H9 (cell line): ENCODE data around the gene HDHD2. TPM values are rescaled to one million over a fixed set of nuclear protein-coding genes. Genes with fewer than 3 reads are reported as not detected.
A peak's percentile ranks its signal among the peaks of the same experiment; 100 is the strongest.

ENCODE experiments used
- DNase-seq: peaks from one replicate; pipeline ENCODE4 v3.0.0-alpha.2; 2017
- H2AFZ ChIP-seq: one replicate; pipeline ENCODE4 v1.6.1; 2013; ENCODE audit warnings: mild to moderate bottlenecking, low read length, control low read depth, moderate library complexity
- H2AK5ac ChIP-seq: 2 replicates; pipeline ENCODE4 v1.6.1; 2013; ENCODE audit warnings: low read length, control low read depth, mixed read lengths; ENCODE audit not compliant: insufficient read length
- H2BK120ac ChIP-seq: one replicate; pipeline ENCODE4 v1.6.1; 2013; ENCODE audit warnings: low read depth, mild to moderate bottlenecking, low read length, control low read depth, inconsistent platforms; ENCODE audit not compliant: poor library complexity, severe bottlenecking
- H2BK12ac ChIP-seq: 2 replicates; pipeline ENCODE4 v1.6.1; 2013; ENCODE audit warnings: low read length, control low read depth, mixed read lengths, low read depth; ENCODE audit not compliant: insufficient read length
- H2BK15ac ChIP-seq: 2 replicates; pipeline ENCODE4 v1.6.1; 2013; ENCODE audit warnings: low read depth, low read length, control low read depth
- H2BK20ac ChIP-seq: one replicate; pipeline ENCODE4 v1.6.1; 2013; ENCODE audit warnings: low read depth, mild to moderate bottlenecking, low read length, control low read depth, inconsistent platforms; ENCODE audit not compliant: poor library complexity, severe bottlenecking
- H2BK5ac ChIP-seq: 2 replicates; pipeline ENCODE4 v1.6.1; 2013; ENCODE audit warnings: low read length, control low read depth, mixed read lengths; ENCODE audit not compliant: insufficient read length
- H3K14ac ChIP-seq: 2 replicates; pipeline ENCODE4 v1.6.1; 2013; ENCODE audit warnings: low read length, control low read depth; ENCODE audit not compliant: insufficient read depth
- H3K18ac ChIP-seq: 2 replicates; pipeline ENCODE4 v1.6.1; 2013; ENCODE audit warnings: low read depth, mild to moderate bottlenecking, mixed read lengths, low read length, control low read depth; ENCODE audit not compliant: insufficient read length
- H3K23ac ChIP-seq: 2 replicates; pipeline ENCODE4 v1.6.1; 2013; ENCODE audit warnings: low read length, control low read depth, mixed read lengths, low read depth; ENCODE audit not compliant: insufficient read length
- H3K23me2 ChIP-seq: 2 replicates; pipeline ENCODE4 v1.6.1; 2013; ENCODE audit warnings: low read depth, mild to moderate bottlenecking, mixed read lengths, low read length, control low read depth; ENCODE audit not compliant: insufficient read length, poor library complexity, severe bottlenecking
- H3K27ac ChIP-seq: 2 replicates; pipeline ENCODE4 v1.5.1; 2013; ENCODE audit warnings: low read length, control low read depth, mixed read lengths, low read depth; ENCODE audit not compliant: insufficient read length
- H3K27me3 ChIP-seq: 2 replicates; pipeline ENCODE4 v1.6.1; 2013; ENCODE audit warnings: low read length, control low read depth, inconsistent platforms; ENCODE audit not compliant: insufficient read depth
- H3K4ac ChIP-seq: 2 replicates; pipeline ENCODE4 v1.6.1; 2013; ENCODE audit warnings: low read depth, mild to moderate bottlenecking, control low read depth, inconsistent platforms, low read length, moderate library complexity
- H3K4me1 ChIP-seq: 2 replicates; pipeline ENCODE4 v1.6.1; 2013; ENCODE audit warnings: low read length, control low read depth, inconsistent platforms; ENCODE audit not compliant: insufficient read depth
- H3K4me2 ChIP-seq: 2 replicates; pipeline ENCODE4 v1.6.1; 2013; ENCODE audit warnings: low read length, control low read depth, mixed read lengths; ENCODE audit not compliant: insufficient read length, insufficient read depth
- H3K56ac ChIP-seq: 2 replicates; pipeline ENCODE4 v1.6.1; 2013; ENCODE audit warnings: low read depth, mild to moderate bottlenecking, mixed read lengths, low read length, control low read depth; ENCODE audit not compliant: insufficient read length
- H3K79me1 ChIP-seq: 2 replicates; pipeline ENCODE4 v1.6.1; 2013; ENCODE audit warnings: low read depth, mild to moderate bottlenecking, moderate library complexity, low read length, control low read depth, inconsistent platforms; ENCODE audit not compliant: insufficient read depth, poor library complexity, severe bottlenecking
- H3K79me2 ChIP-seq: 2 replicates; pipeline ENCODE4 v1.6.1; 2013; ENCODE audit warnings: low read length, control low read depth, inconsistent platforms; ENCODE audit not compliant: insufficient read depth
- H3K9ac ChIP-seq: 2 replicates; pipeline ENCODE4 v1.6.1; 2013; ENCODE audit warnings: low read length, control low read depth, mixed read lengths; ENCODE audit not compliant: insufficient read length; ENCODE audit errors: extremely low read depth
- H3K9me3 ChIP-seq: one replicate; pipeline ENCODE4 v1.6.1; 2013; ENCODE audit warnings: low read depth, low read length, inconsistent platforms; ENCODE audit not compliant: control insufficient read depth
- H3T11ph ChIP-seq: one replicate; pipeline ENCODE4 v1.6.1; 2013; ENCODE audit warnings: mild to moderate bottlenecking, low read length, control low read depth, inconsistent platforms
- H4K20me1 ChIP-seq: one replicate; pipeline ENCODE4 v1.6.1; 2013; ENCODE audit not compliant: control insufficient read depth, insufficient read length, insufficient read depth
- H4K5ac ChIP-seq: 2 replicates; pipeline ENCODE4 v1.6.1; 2013; ENCODE audit warnings: low read depth, mild to moderate bottlenecking, mixed read lengths, low read length, control low read depth; ENCODE audit not compliant: insufficient read length
- H4K8ac ChIP-seq: replicated peaks from 2 replicates; pipeline ENCODE4 v1.6.1; 2013; ENCODE audit warnings: low read length, control low read depth, mixed read lengths, low read depth; ENCODE audit not compliant: insufficient read length
- H4K91ac ChIP-seq: 2 replicates; pipeline ENCODE4 v1.6.1; 2013; ENCODE audit warnings: low read depth, mild to moderate bottlenecking, moderate library complexity, mixed read lengths, low read length, control low read depth; ENCODE audit not compliant: insufficient read length
- H3K27ac Mint-ChIP-seq, 3 experiments: 2 replicates in 2 of 3; 3 replicates in 1 of 3; pipeline ENCODE4 v1.8.0; 2020 to 2021; ENCODE audit warnings: mixed read lengths in 3 of 3, mild to moderate bottlenecking in 1 of 3, moderate library complexity in 1 of 3
- H3K27me3 Mint-ChIP-seq: 2 replicates; pipeline ENCODE4 v1.8.0; 2021; ENCODE audit warnings: low read depth, mild to moderate bottlenecking, moderate library complexity, mixed read lengths
- H3K36me3 Mint-ChIP-seq, 3 experiments: 2 replicates in 2 of 3; 3 replicates in 1 of 3; pipeline ENCODE4 v1.8.0; 2020 to 2021; ENCODE audit warnings: low read depth in 3 of 3, mixed read lengths in 3 of 3; ENCODE audit not compliant: insufficient read depth in 1 of 3
- H3K4me1 Mint-ChIP-seq, 2 experiments: 2 replicates each; pipeline ENCODE4 v1.8.0; 2020; ENCODE audit warnings: mixed read lengths in 2 of 2
- H3K4me3 Mint-ChIP-seq, 2 experiments: 2 replicates in 1 of 2; 3 replicates in 1 of 2; pipeline ENCODE4 v1.8.0; 2020 to 2021; ENCODE audit warnings: mild to moderate bottlenecking in 2 of 2, mixed read lengths in 2 of 2, moderate library complexity in 1 of 2
- H3K9me3 Mint-ChIP-seq, 2 experiments: 2 replicates in 1 of 2; 3 replicates in 1 of 2; pipeline ENCODE4 v1.8.0; 2020; ENCODE audit warnings: mild to moderate bottlenecking in 2 of 2, mixed read lengths in 2 of 2, moderate library complexity in 1 of 2
- WGBS: extraction: QIAGEN DNeasy Blood & Tissue Kit; methylation state at CpG from one replicate; pipeline ENCODE4 v1.1.7; 2013; ENCODE audit warnings: missing lambda C conversion rate, low lambda C conversion rate, mixed read lengths; ENCODE audit not compliant: insufficient read length; ENCODE audit errors: extremely low coverage; 5-methylcytosine and 5-hydroxymethylcytosine counted together
- total RNA-seq: library from RNA; stranded (reverse); gene quantifications from 2 replicates; pipeline ENCODE4 v1.2.1, GENCODE V29; 2021
- TF ChIP-seq, protein P1 (sequence below): fragments of 200-600 bp; sonication (generic); conservative IDR thresholded peaks from 3 replicates; pipeline ENCODE4 v1.8.0; 2021; ENCODE audit warnings: antibody characterized with exemption, mild to moderate bottlenecking

HDHD2 gene
- total RNA-seq, 1 experiment from 2014 or later: 51.0 TPM

DNA sequence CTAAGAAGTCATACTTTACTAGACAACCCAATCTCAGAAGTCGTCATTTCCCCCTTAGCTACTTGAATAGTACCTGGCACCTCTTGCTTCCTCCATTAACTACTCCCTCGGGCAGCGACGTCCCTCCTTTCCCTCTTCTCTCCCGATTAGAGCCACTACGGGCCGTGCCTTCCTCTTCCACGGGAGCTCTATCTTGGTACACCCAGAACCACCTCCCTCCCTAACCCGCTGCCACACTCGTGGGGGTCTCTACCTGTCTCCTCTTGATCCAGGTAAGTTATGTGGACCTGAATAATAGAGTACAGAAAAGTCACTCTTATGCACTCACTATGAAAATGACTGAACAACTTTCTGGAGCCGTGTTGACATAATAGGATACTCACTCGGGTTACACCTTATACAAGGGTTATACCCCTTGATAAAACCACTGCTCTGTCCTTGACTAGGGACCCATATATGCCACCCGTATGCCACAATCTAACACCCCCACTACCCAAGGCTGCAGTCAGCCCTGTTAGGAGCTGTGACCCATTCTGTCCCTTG, 595 bp upstream of the HDHD2 start:
- Histone ChIP-seq H2AFZ (peak overlapping the region; percentile 4), H4K20me1 (peaks cover 2% of the 10 kb centered on the region), H3K4me1 (peaks cover 2% of the 10 kb centered on the region; the same call in 1 of the 2 replicates), H3K4me2 (peak overlapping the region; percentile 96), H3K9ac (peak overlapping the region; percentile 82), H3K79me2 (peaks cover 10% of the 10 kb centered on the region; the same call in 1 of the 2 replicates), H3K79me1 (peaks cover 3% of the 10 kb centered on the region), H2BK120ac (no peak overlapping the region), H3K18ac (no peak overlapping the region), H3K23ac (no peak overlapping the region), H3K4ac (no peak overlapping the region), H2BK5ac (no peak overlapping the region), H4K5ac (peak overlapping the region; percentile 81), H3K56ac (no peak overlapping the region), H2BK20ac (no peak overlapping the region), H3T11ph (no peak overlapping the region), H4K8ac (peak overlapping the region; percentile 5), H2AK5ac (no peak overlapping the region), H3K27ac (no peak overlapping the region), H3K14ac (no peak overlapping the region), H3K27me3 (no peaks in the 10 kb centered on the region), H4K91ac (no peak overlapping the region), H3K9me3 (no peaks in the 10 kb centered on the region), H2BK12ac (no peak overlapping the region), H3K23me2 (peaks cover 15% of the 10 kb centered on the region), H2BK15ac (no peak overlapping the region)
- WGBS: no CpG with 5 or more reads among the region's 13 CpGs
- Mint-ChIP-seq H3K27ac (peak overlapping the region; percentile 92 to 97 (median 93)), H3K27me3 (peaks cover 1% of the 10 kb centered on the region), H3K9me3 (no peaks in the 10 kb centered on the region), H3K4me1 (peaks cover 20 to 22% of the 10 kb centered on the region in 2 experiments), H3K4me3 (peak overlapping the region; percentile 85 to 95), H3K36me3 (peaks cover 0 to 19% (median 1%) of the 10 kb centered on the region in 3 experiments; a peak in 3 of 7 replicates)
- no peak for DNase-seq
- TF ChIP-seq, protein P1, sequence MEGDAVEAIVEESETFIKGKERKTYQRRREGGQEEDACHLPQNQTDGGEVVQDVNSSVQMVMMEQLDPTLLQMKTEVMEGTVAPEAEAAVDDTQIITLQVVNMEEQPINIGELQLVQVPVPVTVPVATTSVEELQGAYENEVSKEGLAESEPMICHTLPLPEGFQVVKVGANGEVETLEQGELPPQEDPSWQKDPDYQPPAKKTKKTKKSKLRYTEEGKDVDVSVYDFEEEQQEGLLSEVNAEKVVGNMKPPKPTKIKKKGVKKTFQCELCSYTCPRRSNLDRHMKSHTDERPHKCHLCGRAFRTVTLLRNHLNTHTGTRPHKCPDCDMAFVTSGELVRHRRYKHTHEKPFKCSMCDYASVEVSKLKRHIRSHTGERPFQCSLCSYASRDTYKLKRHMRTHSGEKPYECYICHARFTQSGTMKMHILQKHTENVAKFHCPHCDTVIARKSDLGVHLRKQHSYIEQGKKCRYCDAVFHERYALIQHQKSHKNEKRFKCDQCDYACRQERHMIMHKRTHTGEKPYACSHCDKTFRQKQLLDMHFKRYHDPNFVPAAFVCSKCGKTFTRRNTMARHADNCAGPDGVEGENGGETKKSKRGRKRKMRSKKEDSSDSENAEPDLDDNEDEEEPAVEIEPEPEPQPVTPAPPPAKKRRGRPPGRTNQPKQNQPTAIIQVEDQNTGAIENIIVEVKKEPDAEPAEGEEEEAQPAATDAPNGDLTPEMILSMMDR: no peak
